HL-60 (cell line): Measurements from ENCODE around the gene CADM1.

ENCODE experiments used
- CTCF ChIP-seq: IDR thresholded peaks from one replicate; pipeline ENCODE4 v1.5.1; 2011; ENCODE audit warnings: low read length, control low read depth, inconsistent platforms; ENCODE audit not compliant: insufficient read depth
- GABPA ChIP-seq: IDR thresholded peaks from 2 replicates; pipeline ENCODE4 v1.6.1; 2012; ENCODE audit warnings: low read depth
- POLR2AphosphoS5 ChIP-seq: IDR thresholded peaks from 2 replicates; pipeline ENCODE4 v1.6.1; 2012; ENCODE audit warnings: low read depth

- no peak for TF ChIP-seq GABPA
- TF ChIP-seq POLR2AphosphoS5 = no peak
- no peak for TF ChIP-seq CTCF
Observed at GRCh38 chr11:115279813-115280761, 224.1 kb downstream of the CADM1 start.
